Femur (tissue), 1 donor: ENCODE measurements around the gene POLR2F.
A peak's percentile ranks its signal among the peaks of the same experiment; 100 is the strongest.

Source experiments
- DNase-seq: peaks from one replicate; pipeline ENCODE4 v3.0.0-alpha.2; 2017

Gene POLR2F

DNA sequence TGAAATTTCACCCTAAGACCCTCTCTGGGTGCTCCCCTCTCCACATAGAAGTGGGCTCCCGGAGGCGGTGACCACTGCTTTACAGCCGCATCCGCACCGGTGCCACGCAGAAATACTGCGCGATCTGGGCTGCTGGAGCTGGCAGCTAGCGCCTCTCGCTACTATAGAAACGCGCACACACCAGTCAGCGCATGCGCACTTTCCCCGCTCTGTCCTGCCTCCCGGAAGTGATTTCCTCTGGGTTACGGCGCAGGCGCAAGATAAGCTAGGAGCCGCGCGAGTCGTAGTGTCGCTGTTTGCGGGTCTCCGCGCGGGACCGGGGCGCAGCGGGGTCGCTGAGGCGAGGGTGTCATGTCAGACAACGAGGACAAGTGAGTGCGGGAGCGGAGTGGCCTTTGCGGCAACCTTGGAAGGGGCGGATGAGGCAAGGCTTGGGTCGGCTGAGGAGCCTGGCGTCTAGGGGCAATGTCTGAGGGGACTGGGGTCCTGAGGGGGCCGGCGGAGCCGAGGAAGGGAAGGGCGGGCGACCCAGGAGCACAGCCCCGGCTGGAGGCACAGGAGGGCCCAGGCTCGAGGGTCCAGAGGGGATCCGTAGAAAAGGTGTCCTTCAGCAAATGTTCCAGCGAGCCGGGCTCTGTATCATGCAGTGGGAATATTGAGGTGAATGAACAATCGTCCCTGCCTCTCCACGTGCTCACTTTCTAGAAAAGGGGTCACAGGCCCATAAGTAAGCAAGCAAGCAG lies at the start of gene POLR2F, which contains the start of gene C22orf23:
Gene POLR2F (plus strand): TSS at position 263 of the 743 bp plus-strand sequence. CDS start 89 bp downstream, at position 352.
Gene C22orf23 (minus strand): TSS at position 165 of the 743 bp plus-strand sequence. CDS start 452 bp downstream, outside the sequence.
- peak; percentile 97 for DNase-seq

DNA sequence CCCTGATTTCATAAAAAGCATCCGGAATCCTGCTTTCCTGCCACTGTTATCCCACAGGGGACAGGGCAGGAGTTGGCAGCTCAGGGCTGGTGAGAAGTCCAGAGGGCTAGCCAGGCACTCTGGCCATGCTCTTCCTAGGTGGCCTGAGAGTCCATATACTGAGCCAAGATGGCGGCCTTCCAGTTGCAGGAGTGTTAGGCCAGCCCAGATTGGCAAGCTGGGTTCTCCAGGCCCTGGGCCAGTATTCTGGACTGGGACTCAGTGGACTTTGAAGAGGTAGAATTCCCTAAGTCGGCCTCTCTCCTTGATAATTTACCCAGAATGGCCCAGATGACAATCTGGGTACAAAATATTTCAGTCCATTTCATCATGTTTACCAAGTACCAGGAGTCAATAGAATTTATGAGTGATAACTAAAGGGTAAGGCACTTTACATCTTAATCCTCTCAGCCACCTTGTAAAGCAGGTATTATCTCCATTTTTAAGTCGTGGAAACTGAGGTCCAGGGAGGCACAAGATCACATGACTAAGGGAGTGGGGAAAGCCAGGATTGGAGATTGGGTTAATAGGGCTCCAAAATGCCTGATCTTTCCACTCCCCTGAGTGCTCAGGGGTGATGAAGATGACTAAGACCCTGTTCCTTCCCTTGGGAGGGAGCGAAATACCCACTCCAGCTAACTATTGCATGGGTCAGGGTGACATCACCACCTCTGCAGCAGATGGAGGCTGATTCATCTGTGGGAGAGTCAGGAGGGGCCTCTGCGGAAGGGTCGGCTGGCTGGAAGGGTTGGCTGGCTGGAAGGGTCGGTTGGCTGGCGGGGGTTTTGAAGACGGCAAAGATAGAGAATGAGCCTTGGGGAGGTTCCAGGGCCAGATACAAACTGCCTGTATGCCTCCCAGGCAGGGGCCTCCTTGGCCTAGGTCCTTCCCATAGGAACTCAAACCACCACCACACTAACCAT lies 48.6 kb upstream of the POLR2F start:
- DNase-seq = peak; percentile 71

- peak; percentile 75 for DNase-seq
These were observed 47.8 kb upstream of the POLR2F start, which contains the start of gene MICALL1 for GRCh38 chr22:37905534-37906363. MICALL1 (plus strand) TSS chr22:37906297; CDS start chr22:37906423, 126 bp downstream.

DNA sequence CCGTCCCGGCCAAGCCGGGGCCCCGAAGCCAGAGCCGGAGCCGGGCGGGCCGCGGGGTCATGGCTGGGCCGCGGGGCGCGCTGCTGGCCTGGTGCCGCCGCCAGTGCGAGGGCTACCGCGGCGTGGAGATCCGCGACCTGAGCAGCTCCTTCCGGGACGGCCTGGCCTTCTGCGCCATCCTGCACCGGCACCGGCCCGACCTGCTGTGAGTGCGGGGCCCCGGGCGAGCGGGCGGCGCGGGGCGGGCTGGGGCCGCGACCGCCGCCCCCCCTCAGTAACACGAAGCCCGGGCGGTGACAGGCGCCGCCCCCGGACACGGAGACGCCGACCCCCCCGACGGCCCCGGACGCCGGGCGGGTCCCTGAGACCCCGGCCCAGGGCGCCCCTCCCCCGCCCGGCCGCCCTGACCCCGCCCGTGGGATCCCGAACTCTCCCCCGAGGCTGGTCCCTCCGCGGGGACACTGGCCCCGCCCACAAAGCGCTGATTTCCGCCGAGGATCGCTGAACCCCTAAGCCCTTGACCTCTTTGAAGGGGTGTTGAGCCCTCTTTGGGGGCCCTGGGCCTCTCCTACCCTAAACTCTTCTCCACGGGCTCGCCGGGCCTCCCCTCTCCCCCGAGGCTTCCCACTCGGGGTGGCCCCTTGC lies 47.0 kb upstream of the POLR2F start:
- no peak for DNase-seq

GRCh38 chr22:37907036-37907954 lies 46.2 kb upstream of the POLR2F start:
- DNase-seq = no peak

DNA sequence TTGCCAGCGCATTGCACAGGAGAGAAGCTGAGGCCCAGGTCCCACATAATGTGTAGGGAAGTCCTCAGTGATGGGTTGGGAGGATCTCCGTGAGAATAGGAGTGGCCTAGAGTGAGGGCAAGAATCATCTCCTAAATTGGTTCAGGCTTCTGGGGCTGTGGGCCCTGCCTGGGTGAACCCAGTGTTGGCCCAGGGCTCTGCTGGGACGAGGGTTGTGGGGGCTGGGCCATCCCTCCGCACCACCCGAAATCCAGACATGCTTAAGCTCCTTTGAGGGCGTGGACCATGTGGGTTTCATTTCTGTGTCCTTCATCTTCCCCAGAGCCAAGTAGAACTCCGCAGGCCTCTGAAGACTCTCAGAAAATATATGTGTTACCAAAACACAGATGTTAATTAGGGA lies 43.7 kb upstream of the POLR2F start:
- no peak for DNase-seq

GRCh38 chr22:37910890-37911672 lies 42.4 kb upstream of the POLR2F start:
- peak; percentile 55 for DNase-seq

- no peak for DNase-seq
These were observed 41.8 kb upstream of the POLR2F start for GRCh38 chr22:37911697-37912096.

DNA sequence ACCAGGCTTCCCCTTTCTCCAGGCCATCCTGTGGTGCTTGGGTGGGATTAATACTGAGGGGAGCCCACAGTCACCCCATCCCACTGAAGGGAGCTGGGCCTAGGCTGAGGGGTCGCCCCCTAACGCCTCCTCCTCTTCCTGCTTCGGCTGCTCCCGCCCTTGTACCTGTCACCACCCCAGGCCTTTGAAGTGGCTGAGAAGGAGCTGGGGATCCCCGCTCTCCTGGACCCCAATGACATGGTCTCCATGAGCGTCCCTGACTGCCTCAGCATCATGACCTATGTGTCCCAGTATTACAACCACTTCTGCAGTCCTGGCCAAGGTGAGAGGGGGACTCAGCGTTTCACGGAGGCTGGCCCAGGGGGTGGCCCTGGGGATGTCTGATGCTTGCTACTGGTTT lies 41.3 kb upstream of the POLR2F start:
- no peak for DNase-seq

- no peak for DNase-seq
These were observed 40.2 kb upstream of the POLR2F start for GRCh38 chr22:37913233-37913721.

DNA sequence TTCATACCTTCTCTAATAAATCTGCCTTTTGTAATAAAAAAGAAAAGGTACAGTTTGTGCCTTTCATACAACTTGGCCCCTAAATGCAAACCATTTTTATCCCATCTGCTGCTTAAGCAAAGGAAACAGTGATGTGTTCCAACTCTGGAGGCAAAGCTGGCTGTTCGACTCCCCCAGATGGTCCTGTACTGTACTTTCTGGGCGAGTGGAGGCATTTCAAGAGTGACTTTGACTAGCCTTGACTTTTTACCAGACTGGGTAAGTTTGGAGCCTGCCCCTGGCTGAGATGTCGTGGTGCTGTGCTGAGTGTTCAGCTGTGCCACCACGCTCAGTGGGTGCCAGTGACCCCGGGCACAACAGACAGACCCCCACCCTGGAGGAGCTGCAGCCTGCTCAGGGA lies 37.2 kb upstream of the POLR2F start:
- DNase-seq = no peak

GRCh38 chr22:37917874-37918548 lies 35.5 kb upstream of the POLR2F start:
- DNase-seq = no peak

DNA sequence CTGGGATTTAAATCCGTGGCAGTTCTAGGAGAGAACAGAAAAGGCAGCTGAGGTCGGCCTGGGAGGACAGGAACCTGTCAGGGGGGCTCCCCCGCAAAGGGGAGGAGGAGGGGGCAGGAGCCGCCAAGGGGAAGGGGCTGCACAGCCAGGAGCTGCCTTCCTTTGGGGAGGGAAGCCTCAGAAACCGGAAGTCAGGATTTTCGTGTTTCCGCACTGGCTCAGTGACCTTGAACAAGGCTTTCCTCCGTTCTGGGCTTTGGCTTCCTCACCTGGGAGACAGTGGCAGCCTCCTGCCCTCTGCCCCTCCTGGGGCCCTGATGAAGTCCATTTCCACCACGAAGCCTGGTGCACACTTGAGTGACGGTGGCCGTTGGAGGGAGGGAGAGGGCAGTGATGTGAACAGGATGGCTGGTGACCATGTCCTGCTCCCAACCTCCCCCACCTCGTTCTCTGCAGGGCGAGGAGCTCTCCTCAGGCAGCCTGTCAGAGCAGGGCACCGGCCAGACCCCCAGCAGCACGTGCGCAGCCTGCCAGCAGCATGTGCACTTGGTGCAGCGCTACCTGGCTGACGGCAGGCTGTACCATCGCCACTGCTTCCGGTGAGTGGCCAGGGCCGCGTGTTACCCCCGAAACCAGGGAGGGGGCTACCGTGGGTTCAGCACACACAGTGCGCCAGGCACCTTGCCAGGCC lies 34.8 kb upstream of the POLR2F start:
- DNase-seq = no peak

- DNase-seq = no peak
These were observed 33.4 kb upstream of the POLR2F start for GRCh38 chr22:37920126-37920525.

DNA sequence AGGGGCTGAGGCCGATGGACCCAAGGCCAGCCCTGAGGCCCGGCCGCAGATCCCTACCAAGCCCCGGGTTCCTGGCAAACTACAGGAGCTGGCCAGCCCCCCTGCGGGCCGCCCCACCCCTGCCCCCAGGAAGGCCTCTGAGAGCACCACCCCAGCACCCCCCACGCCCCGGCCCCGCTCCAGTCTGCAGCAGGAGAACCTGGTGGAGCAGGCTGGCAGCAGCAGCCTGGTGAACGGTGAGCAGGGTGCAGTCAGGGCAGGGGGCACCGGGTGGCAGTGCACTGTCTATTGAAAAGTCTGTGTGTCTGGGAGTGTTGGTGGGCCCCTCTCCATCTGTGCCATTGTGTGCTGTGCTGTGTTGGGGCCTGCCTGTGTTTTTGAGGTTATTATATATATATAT lies 31.3 kb upstream of the POLR2F start:
- no peak for DNase-seq

DNA sequence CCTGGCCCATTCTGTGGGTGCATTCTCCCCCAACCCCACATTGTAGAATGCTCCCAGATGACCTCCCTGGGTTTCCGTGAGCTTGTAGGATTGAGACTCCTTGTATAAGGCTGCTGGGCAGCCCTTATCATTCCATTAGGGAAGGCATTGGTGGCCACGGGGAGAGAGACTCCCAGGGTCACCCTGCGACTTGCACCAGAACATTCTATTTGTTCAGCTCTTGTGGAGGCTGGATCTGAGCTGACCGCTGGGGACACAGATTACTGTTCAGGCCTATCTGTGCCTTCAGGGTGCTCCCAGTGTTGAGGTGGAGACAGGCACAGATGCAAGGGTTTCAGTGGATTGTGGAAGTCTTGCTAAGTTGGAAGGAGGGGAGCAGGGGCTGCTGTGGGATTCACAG lies 29.6 kb upstream of the POLR2F start:
- DNase-seq = no peak

- no peak for DNase-seq
These were observed 29.0 kb upstream of the POLR2F start for GRCh38 chr22:37924386-37925065.

- DNase-seq = no peak
These were observed 28.2 kb upstream of the POLR2F start for GRCh38 chr22:37925330-37925729.
